Measurements from ENCODE around the gene XBP1. TPM values are rescaled to one million over a fixed set of nuclear protein-coding genes. Genes with fewer than 3 reads are reported as not detected.
"Not testable (repeated sequence)": the region's sequence is repeated elsewhere in the genome, so short reads cannot be mapped to it uniquely, and the experiment has no call there.

The XBP1 gene
- 10 to 100 TPM; 55.4 to 62.3 TPM for total RNA-seq

DNA sequence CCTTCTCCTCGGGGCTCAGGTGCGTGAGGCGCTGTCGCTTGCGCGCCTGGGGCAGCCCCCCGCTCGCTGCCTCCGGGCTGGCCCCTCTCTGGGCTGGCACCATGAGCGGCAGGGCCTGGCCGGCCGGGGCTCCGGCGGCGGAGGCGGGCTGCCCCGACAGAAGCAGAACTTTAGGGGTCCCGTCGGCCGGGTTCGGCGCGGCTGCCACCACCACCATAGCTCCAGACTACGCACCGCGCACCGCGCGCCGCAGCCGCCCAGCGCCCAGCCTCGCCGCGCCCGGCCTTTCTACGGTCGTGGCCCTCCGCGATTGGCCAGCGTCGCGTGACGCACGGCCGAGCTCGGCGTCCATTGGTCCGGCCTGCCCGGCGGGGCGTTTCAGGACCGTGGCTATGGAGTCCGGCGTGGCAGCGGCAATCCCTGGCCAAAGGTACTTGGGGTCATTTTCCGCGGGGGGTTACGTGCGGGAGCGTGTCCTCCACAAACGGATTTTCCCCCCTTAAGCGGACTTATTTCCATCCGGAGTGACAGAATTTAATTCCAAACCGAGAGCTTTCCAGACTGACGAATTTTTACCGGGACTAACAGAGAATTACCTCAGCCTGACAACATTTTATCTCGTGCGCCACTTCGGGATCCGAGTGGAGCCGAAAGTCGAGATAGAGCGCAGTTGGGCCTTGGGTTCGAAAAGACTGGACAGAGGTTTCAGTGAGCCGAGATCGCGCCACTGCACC lies at the start of gene XBP1:
TSS of gene XBP1 (minus strand) at position 262 of the 734 bp plus-strand sequence.
- Mint-ChIP-seq H3K9me3 (no peaks in the 10 kb centered on the region), H3K27me3 (no peaks in the 10 kb centered on the region), H3K4me1 (peaks cover 11% of the 10 kb centered on the region), H3K36me3 (ENCODE audit: low read depth) (peaks cover 45% of the 10 kb centered on the region), H3K4me3 (peak within 1 kb of the TSS; percentile 87), H3K27ac (peak within 1 kb of the TSS; percentile 97)
- ATAC-seq (replicated peaks): peak; percentile 90

DNA sequence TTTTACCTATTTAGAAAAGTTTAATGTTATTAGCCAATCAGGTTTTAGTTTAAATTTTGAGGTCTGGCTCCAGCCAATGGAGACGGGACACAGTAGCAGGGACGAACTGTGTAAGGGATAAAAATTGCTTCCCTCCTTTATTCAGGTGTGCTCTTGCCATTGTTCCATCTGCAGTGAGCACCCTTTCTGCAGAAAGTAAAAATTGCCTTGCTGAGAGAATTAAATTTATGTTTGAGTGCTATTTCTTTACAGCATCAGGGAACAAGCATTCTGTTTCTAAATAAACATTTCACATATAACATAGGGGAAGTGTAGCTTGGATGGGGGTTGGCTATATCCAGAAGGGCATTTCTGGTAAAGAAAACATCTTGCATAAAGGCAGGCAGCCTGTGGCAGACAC lies 46.6 kb upstream of the XBP1 start:
- no peaks in the 10 kb centered on the region for H3K9me3 Mint-ChIP-seq
- no peak for ATAC-seq (replicated peaks)
- H3K27ac Mint-ChIP-seq: no peak overlapping the region
- H3K27me3 Mint-ChIP-seq: no peaks in the 10 kb centered on the region
- H3K4me1 Mint-ChIP-seq: no peaks in the 10 kb centered on the region
- H3K4me3 Mint-ChIP-seq: no peak overlapping the region
- no peaks in the 10 kb centered on the region for H3K36me3 Mint-ChIP-seq (ENCODE audit: low read depth)

DNA sequence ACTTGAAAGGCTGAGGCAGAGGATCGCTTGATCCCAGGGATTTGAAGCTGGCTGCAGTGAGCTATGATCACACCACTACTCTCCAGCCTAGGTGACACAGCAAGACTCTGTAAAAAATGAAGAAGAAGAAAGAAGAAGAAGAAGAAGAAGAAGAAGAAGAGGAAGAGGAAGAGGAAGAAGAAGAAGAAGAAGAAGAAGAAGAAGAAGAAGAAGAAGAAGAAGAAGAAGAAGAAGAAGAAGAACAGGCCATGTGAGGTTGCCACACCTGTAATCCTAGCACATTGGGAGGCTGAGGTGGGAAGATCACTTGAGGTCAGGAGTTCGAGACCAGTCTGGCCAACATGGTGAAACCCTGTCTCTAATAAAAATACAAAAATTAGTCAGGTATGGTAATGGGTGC lies 43.9 kb upstream of the XBP1 start:
- not testable (repeated sequence) for H3K27ac Mint-ChIP-seq; H3K36me3 Mint-ChIP-seq (ENCODE audit: low read depth); H3K27me3 Mint-ChIP-seq; H3K4me3 Mint-ChIP-seq; H3K4me1 Mint-ChIP-seq; ATAC-seq (replicated peaks); H3K9me3 Mint-ChIP-seq

DNA sequence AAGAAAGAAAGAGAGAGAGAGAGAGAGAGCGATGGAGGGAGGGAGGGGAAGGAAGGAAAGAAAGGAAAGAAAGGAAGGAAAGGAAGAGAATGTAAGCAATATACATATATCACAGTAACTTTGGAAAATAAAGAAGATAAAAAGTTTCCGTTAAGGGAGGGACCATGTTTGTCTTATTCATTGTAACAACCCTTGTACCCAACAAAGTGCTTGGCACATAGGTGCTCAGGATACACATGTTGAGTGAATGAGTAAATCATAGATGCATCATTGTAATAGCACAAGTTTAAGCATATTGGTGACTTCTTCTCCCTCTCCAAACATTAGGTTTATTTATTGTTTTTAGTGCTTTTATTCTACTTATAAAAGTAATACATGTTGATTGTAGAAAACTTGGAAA lies 43.3 kb upstream of the XBP1 start:
- no peaks in the 10 kb centered on the region for H3K36me3 Mint-ChIP-seq (ENCODE audit: low read depth)
- no peak overlapping the region for H3K27ac Mint-ChIP-seq
- no peaks in the 10 kb centered on the region for H3K9me3 Mint-ChIP-seq
- no peaks in the 10 kb centered on the region for H3K4me1 Mint-ChIP-seq
- no peaks in the 10 kb centered on the region for H3K27me3 Mint-ChIP-seq
- ATAC-seq (replicated peaks): no peak
- H3K4me3 Mint-ChIP-seq: no peak overlapping the region

DNA sequence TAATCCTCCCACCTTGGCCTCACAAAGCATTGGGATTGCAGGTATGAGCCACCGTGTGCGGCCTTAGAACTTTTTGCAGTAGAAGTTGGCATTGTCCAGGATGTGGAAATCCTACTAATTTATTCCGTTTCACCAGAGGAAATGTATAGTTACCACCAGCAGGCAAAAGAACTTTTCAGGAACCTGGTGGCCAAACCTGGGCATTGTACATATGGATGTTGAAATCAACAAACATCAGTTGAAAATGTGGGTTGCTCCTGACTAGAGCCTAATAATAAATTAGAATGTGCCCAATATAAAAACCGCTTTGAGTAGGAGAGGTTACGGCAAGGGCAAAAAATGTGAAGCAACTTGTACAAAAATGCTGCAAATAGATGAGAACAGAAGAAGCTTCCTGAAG lies 40.7 kb upstream of the XBP1 start:
- H3K27ac Mint-ChIP-seq: no peak overlapping the region
- H3K9me3 Mint-ChIP-seq: no peaks in the 10 kb centered on the region
- H3K4me1 Mint-ChIP-seq: no peaks in the 10 kb centered on the region
- ATAC-seq (replicated peaks): no peak
- no peaks in the 10 kb centered on the region for H3K27me3 Mint-ChIP-seq
- no peak overlapping the region for H3K4me3 Mint-ChIP-seq
- no peaks in the 10 kb centered on the region for H3K36me3 Mint-ChIP-seq (ENCODE audit: low read depth)

DNA sequence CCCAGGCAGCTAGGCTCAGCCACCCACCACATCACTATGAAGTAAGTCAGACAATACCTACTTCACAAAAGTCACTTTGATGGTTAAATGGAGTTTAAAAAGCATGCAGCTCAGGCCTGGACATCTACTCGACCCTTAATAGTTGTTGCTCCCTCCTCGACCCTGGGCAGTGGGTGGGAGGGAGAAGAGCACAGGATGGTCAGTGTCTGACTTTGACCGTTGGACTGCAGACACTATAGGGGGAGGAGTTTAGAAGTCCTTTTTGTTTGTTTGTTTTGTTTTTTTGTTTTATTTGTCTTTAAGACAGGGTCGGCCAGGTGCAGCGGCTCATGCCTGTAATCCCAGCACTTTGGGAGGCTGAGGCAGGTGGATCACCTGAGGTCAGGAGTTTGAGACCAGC lies 38.6 kb upstream of the XBP1 start:
- Mint-ChIP-seq H3K4me3 (no peak overlapping the region), H3K9me3 (no peaks in the 10 kb centered on the region), H3K27me3 (no peaks in the 10 kb centered on the region), H3K36me3 (ENCODE audit: low read depth) (no peaks in the 10 kb centered on the region), H3K27ac (no peak overlapping the region), H3K4me1 (no peaks in the 10 kb centered on the region)
- ATAC-seq (replicated peaks): no peak

DNA sequence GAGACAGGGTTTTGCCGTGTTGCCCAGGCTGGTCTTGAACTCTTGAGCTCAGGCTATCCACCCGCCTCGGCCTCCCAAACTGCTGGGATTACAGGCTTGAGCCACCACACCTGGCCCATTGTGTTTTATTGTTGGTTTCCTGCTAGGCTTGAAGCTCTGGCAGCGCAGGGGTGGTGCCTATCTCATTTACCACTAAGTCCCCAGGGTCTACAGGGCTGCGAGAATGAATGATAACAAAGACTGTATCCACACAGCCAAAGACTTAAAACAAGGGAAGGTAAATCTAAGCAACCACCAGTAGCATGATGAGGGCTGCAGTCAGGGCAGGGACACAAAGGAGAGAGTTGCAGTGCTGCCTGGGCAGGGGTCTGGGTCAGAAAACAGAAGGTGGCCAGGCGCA lies 37.3 kb upstream of the XBP1 start:
- H3K4me3 Mint-ChIP-seq: no peak overlapping the region
- H3K27me3 Mint-ChIP-seq: no peaks in the 10 kb centered on the region
- H3K27ac Mint-ChIP-seq: no peak overlapping the region
- H3K36me3 Mint-ChIP-seq (ENCODE audit: low read depth): no peaks in the 10 kb centered on the region
- no peaks in the 10 kb centered on the region for H3K9me3 Mint-ChIP-seq
- H3K4me1 Mint-ChIP-seq: no peaks in the 10 kb centered on the region
- ATAC-seq (replicated peaks): no peak

DNA sequence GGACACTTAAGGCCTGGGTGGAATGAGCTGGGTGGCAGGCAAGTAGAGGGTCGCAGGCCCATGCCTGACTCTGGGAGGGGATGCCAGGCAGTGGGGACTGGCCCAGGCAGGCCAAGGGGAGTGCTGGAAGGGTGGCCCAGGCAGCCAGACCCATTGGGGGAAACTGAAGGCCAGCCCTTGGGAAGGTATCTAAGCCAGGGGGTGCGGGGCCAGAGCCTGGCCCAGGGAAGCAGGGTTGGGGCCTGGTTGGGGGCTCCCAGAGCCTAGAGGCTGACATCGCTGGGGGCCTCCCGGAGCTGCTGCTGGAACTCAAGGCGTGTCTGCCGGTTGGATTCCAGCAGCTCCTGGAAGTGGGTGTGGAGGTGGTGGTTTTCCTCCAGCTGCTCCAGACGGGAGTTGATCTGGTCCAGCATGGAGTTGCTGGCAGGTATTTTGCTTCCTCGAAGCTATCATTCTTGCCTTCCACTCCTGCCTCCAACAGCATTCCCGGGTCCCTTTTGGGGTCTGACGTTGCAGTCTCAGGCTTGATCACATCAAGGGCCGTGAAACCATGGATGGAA lies 35.3 kb upstream of the XBP1 start:
- no peaks in the 10 kb centered on the region for H3K27me3 Mint-ChIP-seq
- no peak overlapping the region for H3K4me3 Mint-ChIP-seq

DNA sequence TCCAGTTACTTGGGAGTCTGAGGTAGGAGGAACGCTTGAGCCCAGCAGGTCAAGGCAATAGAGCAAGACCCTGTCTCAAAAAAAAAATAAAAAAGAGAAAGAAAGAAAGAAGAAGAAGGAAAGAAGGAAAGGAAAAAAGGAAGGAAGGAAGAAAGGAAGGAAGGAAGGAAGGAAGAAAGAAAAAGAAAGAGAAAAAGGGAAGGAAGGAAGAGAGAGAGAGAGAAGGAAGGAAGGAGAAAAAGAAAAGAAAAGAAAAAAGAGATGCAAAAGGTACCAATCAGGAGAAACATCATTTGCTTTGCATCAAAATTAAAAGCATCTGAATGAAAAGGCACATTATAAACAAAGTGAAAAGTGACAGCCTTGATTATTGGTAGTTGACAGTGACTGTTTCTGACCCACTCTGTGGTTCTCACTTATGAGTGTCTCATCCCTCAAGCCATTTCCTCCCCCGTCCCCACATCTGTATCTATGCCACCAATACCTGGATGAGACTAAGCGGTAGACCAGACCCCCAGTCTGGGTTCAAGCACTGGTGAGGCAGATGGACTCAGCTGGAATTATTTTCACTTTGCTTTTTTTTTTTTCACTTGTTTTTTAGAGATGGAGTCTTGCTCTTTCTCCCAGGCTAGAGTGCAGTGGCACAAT lies 33.0 kb upstream of the XBP1 start:
- peak; percentile 85 for ATAC-seq (replicated peaks)
- Mint-ChIP-seq H3K27ac (no peak overlapping the region), H3K27me3 (no peaks in the 10 kb centered on the region), H3K36me3 (ENCODE audit: low read depth) (no peaks in the 10 kb centered on the region), H3K4me1 (peaks cover 4% of the 10 kb centered on the region), H3K4me3 (no peak overlapping the region), H3K9me3 (no peaks in the 10 kb centered on the region)

More for the DNA sequence above, 35.3 kb upstream of the XBP1 start:
- Mint-ChIP-seq H3K27ac (no peak overlapping the region), H3K9me3 (no peaks in the 10 kb centered on the region), H3K4me1 (peaks cover 4% of the 10 kb centered on the region), H3K36me3 (ENCODE audit: low read depth) (no peaks in the 10 kb centered on the region)
- ATAC-seq (replicated peaks): no peak

DNA sequence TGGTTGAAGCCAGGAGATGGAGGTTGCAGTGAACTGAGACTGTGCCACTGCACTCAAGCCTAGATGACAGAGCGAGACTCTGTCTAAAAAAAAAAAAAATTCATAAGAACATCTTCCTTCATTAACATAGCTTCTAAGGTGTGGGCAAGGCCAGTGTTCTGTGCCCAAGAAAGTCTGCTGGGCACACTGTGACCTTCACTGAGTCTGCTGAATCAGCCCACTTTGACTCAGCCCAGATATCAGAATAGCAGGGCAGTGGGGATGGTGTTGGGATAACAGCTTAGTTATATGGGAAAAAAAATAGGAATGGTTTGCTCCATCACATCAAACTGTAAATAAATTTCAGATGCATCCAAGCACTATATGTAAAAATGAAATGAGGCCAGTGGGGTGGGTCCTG lies 32.4 kb upstream of the XBP1 start:
- H3K4me1 Mint-ChIP-seq: peaks cover 4% of the 10 kb centered on the region

DNA sequence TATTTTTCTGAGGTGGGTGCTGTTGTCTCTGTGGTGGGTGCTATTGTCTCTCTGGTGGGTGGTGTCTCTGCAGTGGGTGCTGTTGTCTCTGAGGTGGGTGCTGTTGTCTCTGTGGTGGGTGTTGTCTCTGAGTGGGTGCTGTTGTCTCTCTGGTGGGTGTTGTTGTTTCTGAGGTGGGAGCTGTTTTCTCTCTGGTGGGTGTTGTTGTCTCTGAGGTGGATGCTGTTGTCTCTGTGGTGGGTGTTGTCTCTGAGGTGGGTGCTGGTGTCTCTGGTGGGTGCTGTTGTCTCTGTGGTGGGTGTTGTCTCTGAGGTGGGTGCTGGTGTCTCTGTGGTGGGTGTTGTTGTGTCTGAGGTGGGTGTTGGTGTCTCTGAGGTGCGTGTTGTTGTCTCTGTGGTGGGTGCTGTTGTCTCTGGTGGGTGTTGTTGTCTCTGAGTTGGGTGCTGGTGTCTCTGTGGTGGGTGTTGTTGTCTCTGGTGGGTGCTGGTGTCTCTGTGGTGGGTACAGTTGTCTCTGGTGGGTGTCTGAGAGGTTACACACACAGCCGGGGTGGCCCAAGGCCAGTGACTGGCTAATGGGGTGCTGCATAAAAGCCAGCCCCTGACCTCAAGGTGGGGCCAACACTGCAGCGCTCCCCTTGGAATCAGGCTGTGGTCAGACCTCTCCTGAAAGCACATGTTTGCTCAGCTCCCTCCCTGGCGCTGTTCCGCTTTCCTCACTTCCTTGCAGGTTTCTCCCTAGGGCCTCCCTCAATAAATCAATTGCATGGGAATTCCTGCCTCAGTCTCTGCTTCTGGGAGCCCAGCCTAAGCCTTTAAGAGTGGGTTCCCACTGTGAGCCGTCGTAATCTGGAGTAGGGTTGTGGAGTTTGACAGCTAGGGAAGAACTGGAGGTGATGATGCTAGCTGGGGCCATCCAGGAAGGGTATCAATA lies 31.0 kb upstream of the XBP1 start:
- H3K36me3 Mint-ChIP-seq (ENCODE audit: low read depth): no peaks in the 10 kb centered on the region
- ATAC-seq (replicated peaks): no peak
- no peak overlapping the region for H3K4me3 Mint-ChIP-seq
- no peaks in the 10 kb centered on the region for H3K27me3 Mint-ChIP-seq
- H3K4me1 Mint-ChIP-seq: peaks cover 4% of the 10 kb centered on the region
- no peak overlapping the region for H3K27ac Mint-ChIP-seq
- no peaks in the 10 kb centered on the region for H3K9me3 Mint-ChIP-seq

More for the DNA sequence above, 32.4 kb upstream of the XBP1 start:
- ATAC-seq (replicated peaks): no peak
- no peak overlapping the region for H3K4me3 Mint-ChIP-seq
- H3K27ac Mint-ChIP-seq: no peak overlapping the region
- no peaks in the 10 kb centered on the region for H3K36me3 Mint-ChIP-seq (ENCODE audit: low read depth)
- no peaks in the 10 kb centered on the region for H3K9me3 Mint-ChIP-seq
- no peaks in the 10 kb centered on the region for H3K27me3 Mint-ChIP-seq

DNA sequence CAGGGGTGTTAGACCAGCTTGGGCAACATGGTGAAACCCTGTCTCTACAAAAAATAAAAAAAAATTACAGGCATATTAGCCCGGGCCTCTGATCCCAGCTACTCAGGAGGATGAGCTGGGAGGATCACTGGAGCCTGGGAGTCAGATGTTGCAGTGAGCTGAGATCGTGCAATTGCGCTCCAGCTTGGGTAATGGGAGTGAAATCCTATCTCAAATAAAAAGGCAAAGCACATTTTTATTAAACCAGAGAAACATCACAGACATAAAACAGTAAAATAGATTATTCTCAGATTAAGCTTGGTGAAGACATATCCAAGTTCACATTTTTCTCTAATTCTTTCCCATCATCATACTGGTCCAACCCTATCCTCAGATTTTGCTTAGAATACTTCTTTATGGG lies 30.1 kb upstream of the XBP1 start:
- Mint-ChIP-seq H3K27me3 (no peaks in the 10 kb centered on the region), H3K9me3 (no peaks in the 10 kb centered on the region), H3K4me3 (no peak overlapping the region), H3K4me1 (peaks cover 4% of the 10 kb centered on the region), H3K36me3 (ENCODE audit: low read depth) (no peaks in the 10 kb centered on the region), H3K27ac (no peak overlapping the region)
- no peak for ATAC-seq (replicated peaks)

DNA sequence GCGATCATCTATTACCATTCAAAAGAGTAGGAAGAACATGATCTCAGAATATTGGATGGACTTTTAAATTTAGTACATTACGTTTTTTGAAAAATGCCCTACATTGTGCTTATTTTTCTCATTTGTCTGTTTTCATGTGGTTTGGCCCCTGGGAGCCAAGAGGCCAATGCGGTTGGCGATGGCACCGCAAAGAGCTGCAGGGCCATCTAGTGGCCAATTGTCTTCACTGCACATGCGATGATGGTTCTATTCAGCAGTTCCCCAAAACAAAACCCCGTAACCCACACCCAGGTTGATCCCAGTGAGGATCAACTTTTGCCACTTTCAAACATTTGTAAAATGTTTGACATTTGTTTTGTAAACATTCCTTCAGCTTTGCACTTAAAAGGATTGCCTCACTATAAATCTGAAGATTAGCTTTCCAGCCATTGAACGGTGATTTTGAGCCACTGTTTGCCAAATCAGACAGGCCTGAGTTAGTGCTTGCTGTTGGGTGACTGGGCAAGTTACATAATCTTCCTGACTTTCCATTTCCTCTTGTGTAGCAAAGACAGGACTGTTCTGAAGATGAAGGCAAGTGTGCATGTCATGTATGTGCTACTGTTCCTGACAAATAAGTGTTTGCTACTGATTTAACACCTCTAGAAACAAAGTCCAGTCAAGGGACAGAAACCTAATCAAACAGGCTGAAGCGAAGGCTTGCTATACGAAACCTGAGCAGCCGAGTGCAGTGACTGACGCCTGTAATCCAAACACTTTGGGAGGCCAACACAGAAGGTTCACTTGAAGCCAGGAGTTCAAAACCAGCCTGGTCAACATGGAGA lies 29.2 kb upstream of the XBP1 start:
- Mint-ChIP-seq H3K4me1 (peaks cover 4% of the 10 kb centered on the region), H3K27ac (no peak overlapping the region), H3K4me3 (no peak overlapping the region), H3K27me3 (no peaks in the 10 kb centered on the region), H3K36me3 (ENCODE audit: low read depth) (no peaks in the 10 kb centered on the region), H3K9me3 (no peaks in the 10 kb centered on the region)
- peak; percentile 76 for ATAC-seq (replicated peaks)

DNA sequence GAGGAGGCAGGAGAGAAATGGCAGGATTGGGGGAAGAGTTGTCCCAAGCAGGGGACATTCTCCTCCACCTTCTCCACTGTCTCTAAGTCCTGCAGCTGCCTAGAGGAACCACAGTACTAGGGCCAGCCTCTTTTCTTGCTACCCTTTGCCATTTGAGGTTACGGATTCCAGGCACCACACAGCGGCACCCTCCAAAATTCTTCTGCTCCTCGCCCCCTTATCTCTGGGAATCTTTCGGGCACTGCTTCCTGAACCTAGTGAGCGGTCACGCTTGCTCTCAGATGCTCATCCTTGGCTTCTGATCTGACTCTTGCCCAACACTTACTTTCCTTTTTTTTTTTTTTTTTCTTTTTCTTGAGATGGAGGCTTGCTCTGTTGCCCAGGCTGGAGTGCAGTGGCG lies 26.6 kb upstream of the XBP1 start:
- Mint-ChIP-seq H3K4me1 (peaks cover 11% of the 10 kb centered on the region), H3K36me3 (ENCODE audit: low read depth) (no peaks in the 10 kb centered on the region), H3K27me3 (no peaks in the 10 kb centered on the region), H3K9me3 (no peaks in the 10 kb centered on the region), H3K27ac (no peak overlapping the region), H3K4me3 (no peak overlapping the region)
- no peak for ATAC-seq (replicated peaks)
